Testis (tissue), 2 donors: ENCODE measurements around the gene ANKRD52.

Experiments used
- CTCF ChIP-seq, 3 experiments: fragments of 450-650 bp in 2 of 3; fragments of 200-600 bp in 1 of 3; sonication (generic) in 1 of 3; IDR thresholded peaks; one replicate each; pipeline ENCODE4 v1.5.1; 2016 to 2019; ENCODE audit warnings: antibody characterized with exemption in 3 of 3, mild to moderate bottlenecking in 2 of 3, moderate library complexity in 1 of 3
- POLR2A ChIP-seq: fragments of 450-650 bp; IDR thresholded peaks from one replicate; pipeline ENCODE4 v1.6.1; 2017; ENCODE audit warnings: antibody characterized with exemption, mild to moderate bottlenecking, moderate library complexity

DNA sequence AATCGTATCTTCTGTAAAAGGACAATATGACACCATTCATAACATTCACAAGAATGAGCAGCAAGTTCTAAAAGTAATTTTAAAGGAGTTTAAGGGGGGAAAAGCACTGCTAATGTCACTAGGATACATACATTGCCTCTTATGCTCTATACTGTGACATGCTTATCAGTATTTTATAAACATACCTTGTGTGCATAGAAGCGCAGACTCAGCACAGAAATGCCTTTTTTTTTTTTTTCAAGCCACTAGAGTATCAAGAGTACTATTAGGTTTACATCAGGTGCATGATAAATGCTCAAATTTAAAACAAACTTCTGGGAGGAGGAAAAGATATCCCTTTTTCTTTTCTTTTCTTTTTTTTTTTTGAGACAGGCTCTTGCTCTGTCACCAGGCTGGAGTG lies 55.3 kb downstream of the ANKRD52 start:
- no peak for TF ChIP-seq CTCF (IDR thresholded peaks at IDR 0.05)
- TF ChIP-seq POLR2A: no peak
